ENCODE data around the gene RUNX2.

The RUNX2 gene

GRCh38 chr6:45491048-45491735 lies 163.1 kb downstream of the RUNX2 start:
- DNase-seq: no peak

GRCh38 chr6:45491874-45492273 lies 163.7 kb downstream of the RUNX2 start:
- no peak for DNase-seq

GRCh38 chr6:45493761-45494160 lies 165.6 kb downstream of the RUNX2 start:
- DNase-seq: no peak

- peak; percentile 21 for DNase-seq
Observed at GRCh38 chr6:45494416-45495135, 166.4 kb downstream of the RUNX2 start.

GRCh38 chr6:45495429-45496084 lies 167.4 kb downstream of the RUNX2 start:
- DNase-seq: peak; percentile 53

GRCh38 chr6:45496085-45496433 lies 167.9 kb downstream of the RUNX2 start:
- DNase-seq: no peak

- no peak for DNase-seq
Observed at GRCh38 chr6:45498591-45498990, 170.5 kb downstream of the RUNX2 start.

- no peak for DNase-seq
Observed at GRCh38 chr6:45500924-45501816, 173.0 kb downstream of the RUNX2 start.

GRCh38 chr6:45502456-45502855 lies 174.3 kb downstream of the RUNX2 start:
- DNase-seq: no peak

GRCh38 chr6:45504947-45505346 lies 176.8 kb downstream of the RUNX2 start:
- no peak for DNase-seq

- DNase-seq: no peak
Observed at GRCh38 chr6:45505470-45505869, 177.3 kb downstream of the RUNX2 start.

- no peak for DNase-seq
Observed at GRCh38 chr6:45507186-45507585, 179.1 kb downstream of the RUNX2 start.

- DNase-seq: no peak
Observed at GRCh38 chr6:45509426-45509825, 181.3 kb downstream of the RUNX2 start.

GRCh38 chr6:45512717-45513116 lies 184.6 kb downstream of the RUNX2 start:
- no peak for DNase-seq

GRCh38 chr6:45513213-45513618 lies 185.1 kb downstream of the RUNX2 start:
- DNase-seq: no peak

GRCh38 chr6:45513843-45514242 lies 185.7 kb downstream of the RUNX2 start:
- DNase-seq: no peak

GRCh38 chr6:45514454-45515230 lies 186.5 kb downstream of the RUNX2 start:
- no peak for DNase-seq

GRCh38 chr6:45518013-45518720 lies 190.0 kb downstream of the RUNX2 start:
- no peak for DNase-seq

- DNase-seq: no peak
Observed at GRCh38 chr6:45521226-45521625, 193.1 kb downstream of the RUNX2 start.

- no peak for DNase-seq
Observed at GRCh38 chr6:45522486-45522885, 194.4 kb downstream of the RUNX2 start.

- no peak for DNase-seq
Observed at GRCh38 chr6:45527210-45527609, 199.1 kb downstream of the RUNX2 start.

Data from CD4-positive, alpha-beta T cell treated with Interleukin-21 for 1 hour (primary cell).